GM19395 (cell line): ENCODE results near the gene TYSND1.
"Not testable (repeated sequence)": the region's sequence is repeated elsewhere in the genome, so short reads cannot be mapped to it uniquely, and the experiment has no call there.

Source experiments
- ATAC-seq: cut with Tn5 transposase; IDR thresholded peaks from one replicate; pipeline ENCODE4 v1.9.1; 2021; ENCODE audit warnings: mild to moderate bottlenecking, moderate library complexity; ENCODE audit not compliant: unreplicated experiment

Gene TYSND1

GRCh38 chr10:70137135-70137534, 9.4 kb downstream of the TYSND1 start:
- ATAC-seq, result no peak

- ATAC-seq, result no peak
These were observed 10.8 kb downstream of the TYSND1 start for GRCh38 chr10:70135684-70136083.

- no peak for ATAC-seq
These were observed 11.5 kb downstream of the TYSND1 start for GRCh38 chr10:70135046-70135445.

- ATAC-seq, result peak; percentile 74
These were observed 14.1 kb downstream of the TYSND1 start, which contains the start of gene AIFM2 for GRCh38 chr10:70132098-70133029. TSS of gene AIFM2 (minus strand) at chr10:70132825. CDS start at chr10:70124084, 8,741 bp downstream.

- no peak for ATAC-seq
These were observed 15.0 kb downstream of the TYSND1 start for GRCh38 chr10:70131560-70131937.

- ATAC-seq, result no peak
These were observed 15.5 kb downstream of the TYSND1 start for GRCh38 chr10:70130878-70131559.

GRCh38 chr10:70126700-70127395, 19.7 kb downstream of the TYSND1 start:
- no peak for ATAC-seq

- no peak for ATAC-seq
These were observed 20.5 kb downstream of the TYSND1 start for GRCh38 chr10:70125918-70126552.

- ATAC-seq, result no peak
These were observed 21.6 kb downstream of the TYSND1 start for GRCh38 chr10:70124918-70125317.

GRCh38 chr10:70124415-70124814, 22.1 kb downstream of the TYSND1 start:
- no peak for ATAC-seq

- ATAC-seq, result no peak
These were observed 22.7 kb downstream of the TYSND1 start for GRCh38 chr10:70123817-70124216.

- not testable (repeated sequence) for ATAC-seq
These were observed 23.3 kb downstream of the TYSND1 start for GRCh38 chr10:70123166-70123565.

- ATAC-seq, result no peak
These were observed 23.8 kb downstream of the TYSND1 start for GRCh38 chr10:70122742-70123141.

GRCh38 chr10:70121281-70121949, 25.1 kb downstream of the TYSND1 start:
- ATAC-seq, result no peak

GRCh38 chr10:70120417-70120816, 26.1 kb downstream of the TYSND1 start:
- no peak for ATAC-seq

GRCh38 chr10:70119623-70120022, 26.9 kb downstream of the TYSND1 start:
- no peak for ATAC-seq

GRCh38 chr10:70119197-70119596, 27.3 kb downstream of the TYSND1 start:
- ATAC-seq, result no peak

- ATAC-seq, result no peak
These were observed 28.3 kb downstream of the TYSND1 start for GRCh38 chr10:70118196-70118595.

GRCh38 chr10:70117646-70118045, 28.9 kb downstream of the TYSND1 start:
- no peak for ATAC-seq

- no peak for ATAC-seq
These were observed 30.4 kb downstream of the TYSND1 start for GRCh38 chr10:70115948-70116682.
